PC-9 (cell line): ENCODE measurements around the gene LRRN4CL. TPM values are rescaled to one million over a fixed set of nuclear protein-coding genes. Genes with fewer than 3 reads are reported as not detected.
"Not testable (repeated sequence)": the region's sequence is repeated elsewhere in the genome, so short reads cannot be mapped to it uniquely, and the experiment has no call there.

Experiments
- Bru-seq: library from RNA; stranded (reverse); fragments of 400-500 nt; gene quantifications from one replicate; lab custom pipeline; 2021; lab: Mats Ljungman, UMichigan
- BruChase-seq, 2 experiments: library from RNA; stranded (reverse); fragments of 400-500 nt; gene quantifications; one replicate each; lab custom pipeline; 2021; lab: Mats Ljungman, UMichigan
- BruUV-seq: library from RNA; stranded (reverse); fragments of 400-500 nt; replicated peaks from 2 replicates; lab custom pipeline; 2021; lab: Mats Ljungman, UMichigan
- CTCF ChIA-PET: fragments of 300-600 bp; sonication (Branson Sonifier 250); formaldehyde crosslinking; loops from one replicate; lab custom pipeline; 2022; ENCODE audit warnings: antibody characterized with exemption; lab: Charles Lee
- POLR2A ChIA-PET: fragments of 300-600 bp; sonication (Branson Sonifier 250); formaldehyde crosslinking; loops from one replicate; lab custom pipeline; 2022; ENCODE audit warnings: antibody characterized with exemption; ENCODE audit not compliant: unreplicated experiment; lab: Charles Lee
- DNase-seq, 2 experiments: peaks; one replicate each; pipeline versions ENCODE4 v3.0.0 to v3.0.0-alpha.2; 2015 to 2022; ENCODE audit warnings: mixed read lengths in 1 of 2
- H2AFZ ChIP-seq: fragments of 200-600 bp; sonication (generic); 2 replicates; pipeline ENCODE4 v1.8.1; 2017; ENCODE audit warnings: antibody characterized with exemption
- H3F3A ChIP-seq: fragments of 200-600 bp; sonication (generic); 2 replicates; pipeline ENCODE4 v1.8.1; 2017; ENCODE audit warnings: antibody characterized with exemption, mild to moderate bottlenecking, low read depth; ENCODE audit not compliant: insufficient read depth
- H3K27ac ChIP-seq: fragments of 200-600 bp; sonication (generic); 2 replicates; pipeline ENCODE4 v1.6.1; 2016; ENCODE audit warnings: mixed run types
- H3K27me3 ChIP-seq: fragments of 200-600 bp; sonication (generic); 2 replicates; pipeline ENCODE4 v1.6.1; 2016; ENCODE audit warnings: low read depth, mixed run types; ENCODE audit not compliant: insufficient read depth
- H3K36me3 ChIP-seq: fragments of 200-600 bp; sonication (generic); 2 replicates; pipeline ENCODE4 v1.6.1; 2016; ENCODE audit warnings: low read depth, mixed run types
- H3K4me1 ChIP-seq: fragments of 200-600 bp; sonication (generic); replicated peaks from 2 replicates; pipeline ENCODE4 v1.6.1; 2016; ENCODE audit warnings: mixed run types; ENCODE audit not compliant: insufficient read depth
- H3K4me2 ChIP-seq: fragments of 200-600 bp; sonication (generic); 2 replicates; pipeline ENCODE4 v1.6.1; 2017; ENCODE audit warnings: mixed run types
- H3K4me3 ChIP-seq: fragments of 200-600 bp; sonication (generic); 2 replicates; pipeline ENCODE4 v1.6.1; 2016; ENCODE audit warnings: mixed run types
- H3K79me2 ChIP-seq: fragments of 200-600 bp; sonication (generic); 2 replicates; pipeline ENCODE4 v1.6.1; 2017; ENCODE audit warnings: low read depth, mixed run types
- H3K9me2 ChIP-seq: fragments of 200-600 bp; sonication (generic); 2 replicates; pipeline ENCODE4 v1.8.1; 2017; ENCODE audit warnings: mild to moderate bottlenecking; ENCODE audit not compliant: insufficient read depth
- H3K9me3 ChIP-seq: fragments of 200-600 bp; sonication (generic); 2 replicates; pipeline ENCODE4 v1.8.1; 2016; ENCODE audit warnings: low read depth; ENCODE audit not compliant: insufficient read depth
- H4K20me1 ChIP-seq: fragments of 200-600 bp; sonication (generic); 2 replicates; pipeline ENCODE4 v1.8.1; 2017; ENCODE audit not compliant: insufficient read depth
- EZH2 ChIP-seq: fragments of 200-600 bp; sonication (generic); IDR thresholded peaks from 2 replicates; pipeline ENCODE4 v1.8.0; 2017; ENCODE audit warnings: antibody characterized with exemption, low read depth
- intact Hi-C: fragments of 100-400 bp; cut with micrococcal nuclease; formaldehyde crosslinking; loops from one replicate; pipeline ENCODE4 v1.10.0; 2022; ENCODE audit not compliant: unreplicated experiment
- long read RNA-seq: library from polyadenylated mRNA; stranded (forward); transcript quantifications from one replicate; pipeline ENCODE4 v2.0.0, GENCODE V29; 2022
- total RNA-seq: library from RNA; stranded (reverse); gene quantifications from 2 replicates; pipeline ENCODE4 v1.2.3, GENCODE V29; 2021
- TF ChIP-seq, protein P1 (sequence below): fragments of 200-600 bp; sonication (generic); conservative IDR thresholded peaks from 2 replicates; pipeline ENCODE4 v1.6.1; 2017; ENCODE audit warnings: mixed run types, antibody characterized with exemption, mild to moderate bottlenecking, moderate library complexity

Gene LRRN4CL
- total RNA-seq (1.0 and 1.3 TPM in 2 replicates), Bru-seq, nascent RNA (percentile 59 among the genes with signal in this experiment), BruChase-seq, experiment 1, labeled RNA remaining after a 2-hour chase (percentile 39 among the genes with signal in this experiment), BruChase-seq, experiment 2, labeled RNA remaining after a 6-hour chase (percentile 47 among the genes with signal in this experiment)
- long read RNA-seq = 0 reads

DNA sequence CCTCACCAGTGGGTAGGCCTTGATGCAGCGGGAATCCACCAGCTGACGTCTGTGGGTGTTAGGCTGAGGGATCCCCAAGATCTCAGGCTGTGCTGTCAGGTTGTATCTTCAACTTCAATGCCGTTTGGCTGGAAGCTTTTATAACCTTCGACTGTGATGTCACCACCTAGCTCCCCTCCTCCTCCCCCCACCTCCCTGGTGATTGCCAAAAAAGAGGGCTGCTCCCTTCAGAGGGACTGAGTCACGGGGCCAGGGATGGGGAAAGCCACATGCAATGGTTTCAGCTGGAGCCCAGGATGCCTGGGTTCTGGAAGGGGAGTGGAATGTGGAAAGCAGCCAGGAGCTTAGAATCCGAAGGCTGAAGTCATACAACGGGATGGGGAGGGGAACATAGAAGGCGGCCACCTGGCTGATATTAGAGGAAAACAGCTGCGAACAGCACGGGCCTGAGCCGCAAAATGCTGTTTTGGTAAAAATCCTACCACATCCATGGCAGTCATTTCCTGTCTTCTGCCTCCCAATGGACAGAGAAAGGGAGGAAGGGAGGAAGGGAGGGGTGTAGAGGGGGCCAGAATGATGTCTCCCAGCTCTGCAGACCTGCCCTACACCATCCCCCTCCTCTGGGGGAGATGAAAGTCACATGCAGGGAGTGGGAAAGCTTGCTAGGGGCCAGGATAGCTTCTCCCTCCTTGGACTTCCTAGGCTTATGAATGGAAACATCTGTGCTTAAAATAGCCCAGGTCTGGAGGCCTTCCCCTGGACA is at the start of gene LRRN4CL:
Gene LRRN4CL, minus strand, starts transcription at position 110 of the 763 bp plus-strand sequence. CDS start 1,022 bp downstream, outside the sequence.
- intact Hi-C loops = no loop called here
- no TSS peak for BruUV-seq
- no peaks in the 10 kb centered on the region for H4K20me1 ChIP-seq
- H3K27me3 ChIP-seq = no peaks in the 10 kb centered on the region
- no peaks in the 10 kb centered on the region for H3K9me2 ChIP-seq
- H3K79me2 ChIP-seq = no peaks in the 10 kb centered on the region
- no peak for DNase-seq
- H3K27ac ChIP-seq = no peak within 1 kb of the TSS
- H3K4me1 ChIP-seq = no peaks in the 10 kb centered on the region
- no peak within 1 kb of the TSS for H3K4me3 ChIP-seq
- TF ChIP-seq EZH2 = no peak
- TF ChIP-seq, protein P1, sequence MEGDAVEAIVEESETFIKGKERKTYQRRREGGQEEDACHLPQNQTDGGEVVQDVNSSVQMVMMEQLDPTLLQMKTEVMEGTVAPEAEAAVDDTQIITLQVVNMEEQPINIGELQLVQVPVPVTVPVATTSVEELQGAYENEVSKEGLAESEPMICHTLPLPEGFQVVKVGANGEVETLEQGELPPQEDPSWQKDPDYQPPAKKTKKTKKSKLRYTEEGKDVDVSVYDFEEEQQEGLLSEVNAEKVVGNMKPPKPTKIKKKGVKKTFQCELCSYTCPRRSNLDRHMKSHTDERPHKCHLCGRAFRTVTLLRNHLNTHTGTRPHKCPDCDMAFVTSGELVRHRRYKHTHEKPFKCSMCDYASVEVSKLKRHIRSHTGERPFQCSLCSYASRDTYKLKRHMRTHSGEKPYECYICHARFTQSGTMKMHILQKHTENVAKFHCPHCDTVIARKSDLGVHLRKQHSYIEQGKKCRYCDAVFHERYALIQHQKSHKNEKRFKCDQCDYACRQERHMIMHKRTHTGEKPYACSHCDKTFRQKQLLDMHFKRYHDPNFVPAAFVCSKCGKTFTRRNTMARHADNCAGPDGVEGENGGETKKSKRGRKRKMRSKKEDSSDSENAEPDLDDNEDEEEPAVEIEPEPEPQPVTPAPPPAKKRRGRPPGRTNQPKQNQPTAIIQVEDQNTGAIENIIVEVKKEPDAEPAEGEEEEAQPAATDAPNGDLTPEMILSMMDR = no peak
- ChIA-PET CTCF (interaction anchor here (0.6 kb wide), 1 partner anchor 65 kb away, joined by 3 read pairs; no protein-coding TSS in a partner anchor), POLR2A (no interaction called here)
- no peaks in the 10 kb centered on the region for H3K9me3 ChIP-seq
- no peak within 1 kb of the TSS for H3K4me2 ChIP-seq
- 0 out of 2 replicates have a peak, but pooled peaks cover 12% of the 10 kb centered on the region for H3K36me3 ChIP-seq
- H3F3A ChIP-seq = peaks cover 23% of the 10 kb centered on the region
- H2AFZ ChIP-seq = no peak within 1 kb of the TSS

DNA sequence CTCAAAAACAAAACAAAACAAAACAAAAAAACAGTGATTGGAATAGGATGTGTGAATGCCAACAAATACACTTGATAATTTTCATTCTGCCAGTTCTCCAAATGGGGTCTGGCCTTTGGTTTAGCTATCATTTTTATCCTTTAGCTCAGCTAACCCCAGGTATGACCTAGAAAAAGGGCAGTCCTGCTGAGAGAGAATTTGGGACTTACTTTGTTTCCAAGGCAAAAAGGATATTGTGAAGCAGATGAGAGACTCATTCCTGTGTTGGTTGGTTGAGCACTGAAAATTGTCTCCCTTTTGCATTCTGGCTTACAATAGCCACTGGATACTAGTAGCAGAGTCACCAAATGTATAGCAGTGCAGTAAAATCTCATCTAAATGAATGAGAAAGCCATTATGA is 47.9 kb upstream of the LRRN4CL start:
- H3K4me1 ChIP-seq = no peaks in the 10 kb centered on the region
- no peak overlapping the region for H3K27ac ChIP-seq
- no peaks in the 10 kb centered on the region for H3K9me3 ChIP-seq
- H3F3A ChIP-seq = peaks cover 47% of the 10 kb centered on the region
- intact Hi-C loops = no loop called here
- CTCF ChIA-PET = no interaction called here
- H3K4me2 ChIP-seq = no peak overlapping the region
- H3K27me3 ChIP-seq = no peaks in the 10 kb centered on the region
- POLR2A ChIA-PET = interaction anchor here (0.6 kb wide), 2 partner anchors 10 to 164 kb away, joined by 6 to 14 read pairs; partner anchors contain the start of genes EEF1G and HNRNPUL2
- H4K20me1 ChIP-seq = peaks cover 5% of the 10 kb centered on the region; the same call in 1 of the 2 replicates
- H3K9me2 ChIP-seq = no peaks in the 10 kb centered on the region
- TF ChIP-seq, protein P1 = no peak
- no peak for TF ChIP-seq EZH2
- DNase-seq = no peak
- H2AFZ ChIP-seq = no peak overlapping the region
- no TSS peak for BruUV-seq
- peaks cover 28% of the 10 kb centered on the region for H3K79me2 ChIP-seq
- H3K36me3 ChIP-seq = peaks cover 43% of the 10 kb centered on the region
- no peak overlapping the region for H3K4me3 ChIP-seq

DNA sequence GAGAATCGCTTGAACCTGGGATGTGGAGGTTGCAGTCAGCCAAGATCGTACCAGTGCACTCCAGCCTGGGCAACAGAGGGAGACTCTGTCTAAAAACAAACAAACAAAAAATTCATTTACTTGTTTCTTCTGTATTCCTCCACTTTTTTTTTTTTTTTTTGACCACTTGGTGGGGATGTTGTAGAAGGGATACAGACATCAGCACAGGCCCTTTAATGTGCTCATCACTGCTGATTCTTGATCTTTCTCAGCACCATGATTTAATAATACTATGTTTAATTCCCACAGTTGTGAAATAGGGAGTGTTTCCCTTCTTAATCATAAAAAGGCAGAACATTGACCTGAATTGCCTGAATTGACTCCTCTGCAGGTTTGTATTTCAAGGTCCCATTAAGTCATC is 43.5 kb upstream of the LRRN4CL start:
- Histone ChIP-seq H3K79me2 (peaks cover 66% of the 10 kb centered on the region), H4K20me1 (peaks cover 17% of the 10 kb centered on the region; the same call in 1 of the 2 replicates), H2AFZ (no peak overlapping the region), H3K27ac (no peak overlapping the region), H3K9me3 (no peaks in the 10 kb centered on the region), H3K9me2 (no peaks in the 10 kb centered on the region), H3K4me1 (peaks cover 11% of the 10 kb centered on the region), H3K27me3 (no peaks in the 10 kb centered on the region), H3K4me2 (no peak overlapping the region), H3K4me3 (no peak overlapping the region), H3F3A (peaks cover 33% of the 10 kb centered on the region), H3K36me3 (peaks cover 39% of the 10 kb centered on the region)
- ChIA-PET POLR2A (no interaction called here), CTCF (no interaction called here)
- intact Hi-C loops = no loop called here
- no peak for DNase-seq
- no TSS peak for BruUV-seq
- TF ChIP-seq EZH2 = no peak
- TF ChIP-seq, protein P1 = 0 out of 2 replicates have a peak, but pooled peaks have one; percentile 34

DNA sequence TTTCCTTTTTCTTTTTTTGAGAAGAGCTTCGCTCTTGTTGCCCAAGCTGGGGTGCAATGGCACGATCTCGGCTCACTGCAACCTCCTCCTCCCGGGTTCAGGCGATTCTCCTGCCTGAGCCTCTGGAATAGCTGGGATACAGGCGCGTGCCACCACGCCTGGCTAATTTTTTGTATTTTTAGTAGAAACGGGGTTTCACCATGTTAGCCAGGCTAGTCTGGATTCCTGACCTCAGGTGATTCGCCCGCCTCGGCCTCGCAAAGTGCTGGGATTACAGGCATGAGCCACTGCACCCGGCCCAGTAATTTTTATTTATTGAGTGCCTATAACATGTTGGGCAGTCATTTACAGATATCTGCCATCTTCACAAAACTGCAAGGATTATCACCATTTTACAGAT is 40.7 kb upstream of the LRRN4CL start:
- H3K9me2 ChIP-seq, intact Hi-C loops, DNase-seq, H3K9me3 ChIP-seq, H3K27me3 ChIP-seq, BruUV-seq, H2AFZ ChIP-seq: not testable (repeated sequence)
- H4K20me1 ChIP-seq = peaks cover 31% of the 10 kb centered on the region
- H3F3A ChIP-seq = peaks cover 44% of the 10 kb centered on the region
- ChIA-PET CTCF (interaction anchor here (0.6 to 0.7 kb wide), 2 partner anchors 14 to 136 kb away, joined by 6 to 8 read pairs; no protein-coding TSS in a partner anchor), POLR2A (interaction anchor here (0.6 kb wide), 3 partner anchors 23 to 102 kb away, joined by 3 to 14 read pairs (median 4); partner anchors contain the start of gene STX5)
- peak overlapping the region; percentile 84 for H3K4me3 ChIP-seq
- H3K4me1 ChIP-seq = peaks cover 11% of the 10 kb centered on the region
- H3K4me2 ChIP-seq = peak overlapping the region; percentile 97
- H3K27ac ChIP-seq = peak overlapping the region; percentile 38
- H3K79me2 ChIP-seq = peaks cover 83% of the 10 kb centered on the region
- H3K36me3 ChIP-seq = peaks cover 31% of the 10 kb centered on the region
